Measurements from ENCODE around the gene FBXO47. TPM values are rescaled to one million over a fixed set of nuclear protein-coding genes. Genes with fewer than 3 reads are reported as not detected.

FBXO47 gene
- total RNA-seq, 1 donor from 2014 or later, result not detected

DNA sequence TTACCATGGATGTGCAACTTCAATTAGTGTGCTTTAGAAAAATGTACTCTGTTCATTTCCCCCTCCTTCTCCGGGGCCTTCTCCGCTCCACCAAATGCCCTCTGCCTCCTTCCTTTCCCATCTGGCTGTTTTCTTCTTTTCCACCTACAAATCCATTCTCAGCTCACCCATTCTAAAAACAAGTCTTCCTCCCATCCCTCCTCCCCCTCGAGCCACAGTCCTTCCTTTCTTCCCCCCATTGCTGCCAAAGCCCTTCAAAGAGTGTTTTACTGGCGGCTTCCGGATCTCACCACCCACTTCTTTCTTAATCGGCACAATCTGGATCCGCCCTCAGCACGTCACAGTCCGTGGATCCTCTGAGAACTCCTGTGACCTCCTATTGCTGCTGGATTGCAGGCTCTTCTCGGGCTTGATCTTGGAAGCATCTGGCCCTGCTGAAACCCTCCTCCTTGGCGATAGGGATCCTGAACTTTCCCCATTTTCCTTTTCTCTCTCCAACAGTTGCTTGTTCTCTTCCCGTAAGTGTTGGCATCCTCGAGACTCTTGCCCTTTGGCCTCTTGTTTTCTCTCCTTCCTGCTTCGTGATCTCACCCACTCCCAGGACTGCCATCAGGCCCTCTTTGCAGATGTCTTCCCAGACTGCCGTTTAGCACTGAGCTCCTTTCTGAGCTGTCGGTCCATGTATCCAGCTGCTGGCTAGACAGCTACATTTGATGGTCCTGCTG is 36.0 kb upstream of the FBXO47 start:
- peaks cover under 1% of the 10 kb centered on the region for H3K36me3 Mint-ChIP-seq (ENCODE audit: unreplicated experiment)
- H3K27me3 Mint-ChIP-seq (ENCODE audit: unreplicated experiment), result no peaks in the 10 kb centered on the region
- no peak overlapping the region for H3K4me3 Mint-ChIP-seq (ENCODE audit: unreplicated experiment)
- no peak overlapping the region for H3K27ac Mint-ChIP-seq (ENCODE audit: unreplicated experiment)
- no peaks in the 10 kb centered on the region for H3K4me1 Mint-ChIP-seq (ENCODE audit: low read depth, unreplicated experiment)
- no peak for DNase-seq
- peaks cover 2% of the 10 kb centered on the region for H3K9me3 Mint-ChIP-seq (ENCODE audit: unreplicated experiment)
- TF ChIP-seq, protein P1, sequence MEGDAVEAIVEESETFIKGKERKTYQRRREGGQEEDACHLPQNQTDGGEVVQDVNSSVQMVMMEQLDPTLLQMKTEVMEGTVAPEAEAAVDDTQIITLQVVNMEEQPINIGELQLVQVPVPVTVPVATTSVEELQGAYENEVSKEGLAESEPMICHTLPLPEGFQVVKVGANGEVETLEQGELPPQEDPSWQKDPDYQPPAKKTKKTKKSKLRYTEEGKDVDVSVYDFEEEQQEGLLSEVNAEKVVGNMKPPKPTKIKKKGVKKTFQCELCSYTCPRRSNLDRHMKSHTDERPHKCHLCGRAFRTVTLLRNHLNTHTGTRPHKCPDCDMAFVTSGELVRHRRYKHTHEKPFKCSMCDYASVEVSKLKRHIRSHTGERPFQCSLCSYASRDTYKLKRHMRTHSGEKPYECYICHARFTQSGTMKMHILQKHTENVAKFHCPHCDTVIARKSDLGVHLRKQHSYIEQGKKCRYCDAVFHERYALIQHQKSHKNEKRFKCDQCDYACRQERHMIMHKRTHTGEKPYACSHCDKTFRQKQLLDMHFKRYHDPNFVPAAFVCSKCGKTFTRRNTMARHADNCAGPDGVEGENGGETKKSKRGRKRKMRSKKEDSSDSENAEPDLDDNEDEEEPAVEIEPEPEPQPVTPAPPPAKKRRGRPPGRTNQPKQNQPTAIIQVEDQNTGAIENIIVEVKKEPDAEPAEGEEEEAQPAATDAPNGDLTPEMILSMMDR (IDR thresholded peaks at IDR 0.05; ENCODE audit: partially characterized antibody, unreplicated experiment), result no peak

DNA sequence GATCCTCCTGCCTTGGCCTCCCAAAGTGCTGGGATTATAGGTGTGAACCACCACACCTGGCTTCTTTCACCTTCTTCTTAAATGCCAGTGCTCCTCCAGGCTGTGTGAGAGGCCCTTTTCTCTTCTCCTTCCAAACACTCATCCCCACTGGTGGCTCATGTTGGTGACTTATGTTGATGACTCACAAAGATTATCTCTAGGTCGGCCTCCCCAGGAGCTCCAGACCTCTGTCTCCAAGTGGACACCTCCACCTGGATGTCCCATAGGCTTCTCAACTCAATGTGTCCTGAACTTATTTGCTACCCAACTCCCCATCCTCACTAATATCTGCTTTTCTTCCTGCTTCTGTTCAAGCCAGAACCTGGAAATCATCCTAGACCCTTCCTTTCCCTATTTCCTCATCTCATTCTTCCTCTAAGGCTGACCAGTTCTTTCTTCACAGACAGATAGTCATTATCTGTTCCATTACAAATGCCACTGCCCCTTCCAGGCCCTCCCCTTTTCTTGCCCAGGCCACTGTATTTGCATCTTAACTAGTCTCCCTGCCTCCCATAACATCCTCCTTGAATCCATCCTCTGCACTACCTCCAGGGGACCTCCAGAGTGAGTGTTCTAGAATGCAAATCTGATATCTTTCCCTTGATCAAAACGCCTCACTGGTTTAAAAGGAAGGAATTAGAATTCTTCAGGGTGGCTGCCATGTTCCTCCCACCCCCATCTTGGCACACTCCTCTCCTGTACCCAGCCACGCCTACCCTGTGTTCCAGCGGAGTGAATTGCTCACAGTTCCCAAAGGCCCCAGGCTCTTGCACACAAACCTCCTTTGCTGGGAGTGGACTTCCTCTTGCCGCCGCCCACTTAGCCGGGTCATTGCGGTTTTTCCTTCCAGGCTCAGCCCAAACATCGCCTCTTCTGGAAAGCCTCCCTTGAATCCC is 34.8 kb upstream of the FBXO47 start:
- no peak overlapping the region for H3K4me3 Mint-ChIP-seq (ENCODE audit: unreplicated experiment)
- H3K36me3 Mint-ChIP-seq (ENCODE audit: unreplicated experiment), result peaks cover 6% of the 10 kb centered on the region
- H3K27me3 Mint-ChIP-seq (ENCODE audit: unreplicated experiment), result peaks cover 1% of the 10 kb centered on the region
- no peak for DNase-seq
- H3K4me1 Mint-ChIP-seq (ENCODE audit: low read depth, unreplicated experiment), result no peaks in the 10 kb centered on the region
- no peak overlapping the region for H3K27ac Mint-ChIP-seq (ENCODE audit: unreplicated experiment)
- TF ChIP-seq, protein P1 (IDR thresholded peaks at IDR 0.05; ENCODE audit: partially characterized antibody, unreplicated experiment), result no peak
- H3K9me3 Mint-ChIP-seq (ENCODE audit: unreplicated experiment), result peaks cover 2% of the 10 kb centered on the region

DNA sequence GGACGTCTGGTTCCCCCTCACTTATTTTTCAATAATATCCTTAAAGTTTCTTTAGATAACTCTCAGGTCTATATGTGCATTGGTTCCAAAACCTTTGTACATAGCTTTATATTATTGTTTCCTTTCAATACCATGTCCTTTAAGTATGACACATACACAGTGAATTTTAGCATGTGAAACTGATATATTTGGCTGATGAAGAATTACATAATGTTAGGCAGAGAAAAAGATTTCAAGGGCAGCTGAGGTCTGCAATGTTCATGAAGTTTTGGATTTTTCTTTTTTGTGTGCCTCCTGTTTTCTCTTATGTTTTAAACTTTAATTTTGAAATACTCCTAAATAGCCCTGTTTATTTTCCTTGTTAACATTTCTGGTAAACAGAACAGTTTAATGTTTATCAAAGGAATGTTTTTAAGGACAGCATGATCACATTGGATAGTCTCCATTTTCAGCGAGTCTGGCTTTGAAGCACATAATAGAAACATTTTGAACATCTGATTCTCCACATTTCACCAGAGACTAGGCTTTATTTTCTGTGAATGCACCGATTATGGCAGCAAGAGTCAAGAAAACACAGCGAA is 32.9 kb upstream of the FBXO47 start:
- Mint-ChIP-seq H3K9me3 (ENCODE audit: unreplicated experiment) (peaks cover 4% of the 10 kb centered on the region), H3K27me3 (ENCODE audit: unreplicated experiment) (peaks cover 1% of the 10 kb centered on the region), H3K36me3 (ENCODE audit: unreplicated experiment) (peaks cover 14% of the 10 kb centered on the region), H3K4me1 (ENCODE audit: low read depth, unreplicated experiment) (no peaks in the 10 kb centered on the region), H3K27ac (ENCODE audit: unreplicated experiment) (no peak overlapping the region), H3K4me3 (ENCODE audit: unreplicated experiment) (no peak overlapping the region)
- no peak for DNase-seq
- TF ChIP-seq, protein P1 (IDR thresholded peaks at IDR 0.05; ENCODE audit: partially characterized antibody, unreplicated experiment), result no peak

DNA sequence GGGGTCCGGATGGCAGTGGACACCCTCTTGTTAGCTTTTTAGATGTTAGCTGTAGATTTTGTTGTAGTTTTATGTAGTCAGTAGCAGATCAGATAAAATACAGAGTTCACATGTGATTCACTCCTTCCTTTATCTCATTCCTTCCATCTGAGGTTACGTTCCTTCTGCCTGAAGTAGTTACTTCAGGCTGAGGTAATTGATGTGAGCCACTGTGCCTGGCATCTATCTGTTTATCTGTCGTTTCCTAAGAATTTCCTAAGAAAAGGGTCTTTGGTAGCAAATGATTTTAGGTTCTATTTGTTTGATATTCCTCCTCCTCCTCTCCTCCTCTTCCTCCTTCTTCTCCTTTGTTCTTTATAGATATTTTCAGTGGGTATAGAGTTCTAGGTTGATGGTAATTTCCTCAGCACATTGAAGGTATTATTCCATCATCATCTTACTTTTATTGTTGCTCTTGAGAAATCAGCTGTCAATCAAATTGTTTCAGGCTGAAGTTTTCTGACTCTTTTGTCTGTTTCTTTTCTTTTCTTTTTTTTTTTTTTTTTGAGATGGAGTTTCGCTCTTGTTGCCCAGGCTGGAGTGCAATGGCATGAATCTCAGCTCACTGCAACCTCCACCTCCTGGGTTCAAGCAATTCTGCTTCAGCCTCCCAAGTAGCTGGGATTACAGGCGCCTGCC is 29.6 kb upstream of the FBXO47 start:
- TF ChIP-seq, protein P1 (IDR thresholded peaks at IDR 0.05; ENCODE audit: partially characterized antibody, unreplicated experiment), result no peak
- Mint-ChIP-seq H3K4me1 (ENCODE audit: low read depth, unreplicated experiment) (no peaks in the 10 kb centered on the region), H3K36me3 (ENCODE audit: unreplicated experiment) (peaks cover 14% of the 10 kb centered on the region), H3K27me3 (ENCODE audit: unreplicated experiment) (peaks cover 1% of the 10 kb centered on the region), H3K27ac (ENCODE audit: unreplicated experiment) (no peak overlapping the region), H3K4me3 (ENCODE audit: unreplicated experiment) (no peak overlapping the region), H3K9me3 (ENCODE audit: unreplicated experiment) (peaks cover 4% of the 10 kb centered on the region)
- no peak for DNase-seq
